HepG2 (cell line): Measurements from ENCODE around the gene PCYOX1L. TPM values are rescaled to one million over a fixed set of nuclear protein-coding genes. Genes with fewer than 3 reads are reported as not detected.

ENCODE experiments used
- CEBPG ChIP-seq: IDR thresholded peaks from 2 replicates; pipeline ENCODE4 v1.6.1; 2016
- EZH2 ChIP-seq: conservative IDR thresholded peaks from 2 replicates; pipeline ENCODE4 v1.6.1; 2012; ENCODE audit warnings: mild to moderate bottlenecking, low read depth, low read length, moderate library complexity
- FOXC1 ChIP-seq: sonication (generic); formaldehyde crosslinking; IDR thresholded peaks from 2 replicates; pipeline ENCODE4 v1.8.0; 2022; ENCODE audit warnings: mild to moderate bottlenecking, missing genetic modification reagents, borderline replicate concordance
- HNRNPUL1 ChIP-seq: fragments of 200-400 bp; formaldehyde crosslinking; IDR thresholded peaks from 2 replicates; pipeline ENCODE4 v1.6.1; 2017; ENCODE audit warnings: low read depth, mild to moderate bottlenecking, low read length, moderate library complexity
- IRF2 ChIP-seq: IDR thresholded peaks from 2 replicates; pipeline ENCODE4 v1.6.1; 2018; ENCODE audit warnings: missing genetic modification reagents, missing compliant biosample characterization
- KDM2A ChIP-seq: sonication (generic); formaldehyde crosslinking; IDR thresholded peaks from 2 replicates; pipeline ENCODE4 v1.4.0; 2020; ENCODE audit warnings: low read depth, missing genetic modification reagents, borderline replicate concordance
- KLF16 ChIP-seq, 2 experiments: sonication (generic) in 1 of 2; formaldehyde crosslinking in 1 of 2; IDR thresholded peaks; 2 replicates each; pipeline versions ENCODE4 v1.6.1 to v1.8.0; 2016 to 2023; ENCODE audit warnings: missing genetic modification reagents in 2 of 2, missing compliant biosample characterization in 1 of 2
- MEIS2 ChIP-seq: sonication (generic); formaldehyde crosslinking; IDR thresholded peaks from 2 replicates; pipeline ENCODE4 v1.9.0; 2021; ENCODE audit warnings: mild to moderate bottlenecking, missing genetic modification reagents
- SMC3 ChIP-seq: IDR thresholded peaks from 2 replicates; pipeline ENCODE4 v1.6.1; 2011; ENCODE audit warnings: low read length, improper control_type of control experiment
- SP5 ChIP-seq: IDR thresholded peaks from 2 replicates; pipeline ENCODE4 v1.6.1; 2016; ENCODE audit warnings: low read depth, borderline replicate concordance
- YEATS4 ChIP-seq: sonication (generic); formaldehyde crosslinking; IDR thresholded peaks from 2 replicates; pipeline ENCODE4 v1.4.0; 2020; ENCODE audit warnings: missing genetic modification reagents, borderline replicate concordance
- ZMYM4 ChIP-seq: sonication (generic); formaldehyde crosslinking; IDR thresholded peaks from 2 replicates; pipeline ENCODE4 v1.8.1; 2023; ENCODE audit warnings: mild to moderate bottlenecking, missing genetic modification reagents
- ZNF136 ChIP-seq: sonication (generic); formaldehyde crosslinking; IDR thresholded peaks from 2 replicates; pipeline ENCODE4 v1.8.1; 2022; ENCODE audit warnings: low read depth, mild to moderate bottlenecking, moderate library complexity, missing genetic modification reagents
- ZNF333 ChIP-seq: sonication (generic); formaldehyde crosslinking; IDR thresholded peaks from 2 replicates; pipeline ENCODE4 v1.4.0; 2020; ENCODE audit warnings: mild to moderate bottlenecking, missing genetic modification reagents, borderline replicate concordance
- ZNF546 ChIP-seq: sonication (generic); formaldehyde crosslinking; conservative IDR thresholded peaks from 2 replicates; pipeline ENCODE4 v1.8.1; 2023; ENCODE audit warnings: mild to moderate bottlenecking, missing genetic modification reagents
- ZNF768 ChIP-seq: sonication (generic); formaldehyde crosslinking; IDR thresholded peaks from 2 replicates; pipeline ENCODE4 v1.4.0; 2020; ENCODE audit warnings: missing genetic modification reagents
- polyA plus RNA-seq, 8 experiments: library from polyadenylated mRNA; depleted of rRNA in 3 of 8; stranded (reverse) in 7 of 8; unstranded in 1 of 8; fragments of >200 nt; fragmentation: Illumina TruSeq in 4 of 8; extraction: Trizol in 4 of 8; gene quantifications; 2 replicates each; pipeline versions ENCODE4 v1.2.1 to v1.2.3, GENCODE V29; 2011 to 2016; ENCODE audit warnings: low read depth in 4 of 8, missing spikeins in 1 of 8, mixed read lengths in 1 of 8; ENCODE audit not compliant: insufficient read depth in 1 of 8
- total RNA-seq, 5 experiments: library from RNA; depleted of rRNA; stranded (reverse); fragments of >200 nt; fragmentation: Illumina TruSeq; extraction: Trizol; gene quantifications; 2 replicates each; pipeline ENCODE4 v1.2.3, GENCODE V29; 2016; ENCODE audit warnings: low read depth in 1 of 5
- TF ChIP-seq, protein P1 (sequence below): sonication (generic); formaldehyde crosslinking; IDR thresholded peaks from 2 replicates; pipeline ENCODE4 v1.5.1; 2020; ENCODE audit warnings: mild to moderate bottlenecking, missing genetic modification reagents, moderate library complexity
- TF ChIP-seq, protein P2 (sequence below): sonication (generic); formaldehyde crosslinking; IDR thresholded peaks from 2 replicates; pipeline ENCODE4 v1.5.0; 2020; ENCODE audit warnings: missing genetic modification reagents
- TF ChIP-seq, protein P3 (sequence below): sonication (generic); formaldehyde crosslinking; IDR thresholded peaks from 2 replicates; pipeline ENCODE4 v1.5.0; 2020; ENCODE audit warnings: missing genetic modification reagents, mild to moderate bottlenecking, borderline replicate concordance
- TF ChIP-seq, protein P4 (sequence below): sonication (generic); formaldehyde crosslinking; IDR thresholded peaks from 2 replicates; pipeline ENCODE4 v1.4.0; 2020; ENCODE audit warnings: mild to moderate bottlenecking, missing genetic modification reagents
- TF ChIP-seq, protein P5 (sequence below): sonication (generic); formaldehyde crosslinking; IDR thresholded peaks from 2 replicates; pipeline ENCODE4 v1.4.0; 2020; ENCODE audit warnings: missing genetic modification reagents

PCYOX1L gene
- total and polyA plus RNA-seq, 2 of the 13 experiments (the other 11 are each of a cell fraction or from before 2014, with no cell fraction given), result 1.00 to 3.7 TPM

DNA sequence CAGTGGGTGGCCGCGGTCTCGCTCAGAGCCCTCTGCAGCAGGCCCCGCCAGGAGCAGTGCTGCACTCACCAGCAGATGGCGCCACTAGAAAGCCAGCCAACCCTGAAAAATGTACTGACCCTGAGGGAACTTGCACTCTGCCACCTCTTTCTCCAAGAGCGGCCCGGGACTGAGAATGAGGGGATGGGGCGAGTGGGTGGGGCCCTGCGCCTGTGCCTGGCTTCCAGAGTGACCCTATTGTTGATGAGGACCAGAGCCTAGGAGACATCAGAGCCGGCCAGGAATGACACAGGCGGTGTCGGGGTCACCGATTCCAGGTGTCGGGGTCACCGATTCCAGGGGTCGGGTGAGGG lies 24.1 kb downstream of the PCYOX1L start (continued):
- TF ChIP-seq, protein P1, sequence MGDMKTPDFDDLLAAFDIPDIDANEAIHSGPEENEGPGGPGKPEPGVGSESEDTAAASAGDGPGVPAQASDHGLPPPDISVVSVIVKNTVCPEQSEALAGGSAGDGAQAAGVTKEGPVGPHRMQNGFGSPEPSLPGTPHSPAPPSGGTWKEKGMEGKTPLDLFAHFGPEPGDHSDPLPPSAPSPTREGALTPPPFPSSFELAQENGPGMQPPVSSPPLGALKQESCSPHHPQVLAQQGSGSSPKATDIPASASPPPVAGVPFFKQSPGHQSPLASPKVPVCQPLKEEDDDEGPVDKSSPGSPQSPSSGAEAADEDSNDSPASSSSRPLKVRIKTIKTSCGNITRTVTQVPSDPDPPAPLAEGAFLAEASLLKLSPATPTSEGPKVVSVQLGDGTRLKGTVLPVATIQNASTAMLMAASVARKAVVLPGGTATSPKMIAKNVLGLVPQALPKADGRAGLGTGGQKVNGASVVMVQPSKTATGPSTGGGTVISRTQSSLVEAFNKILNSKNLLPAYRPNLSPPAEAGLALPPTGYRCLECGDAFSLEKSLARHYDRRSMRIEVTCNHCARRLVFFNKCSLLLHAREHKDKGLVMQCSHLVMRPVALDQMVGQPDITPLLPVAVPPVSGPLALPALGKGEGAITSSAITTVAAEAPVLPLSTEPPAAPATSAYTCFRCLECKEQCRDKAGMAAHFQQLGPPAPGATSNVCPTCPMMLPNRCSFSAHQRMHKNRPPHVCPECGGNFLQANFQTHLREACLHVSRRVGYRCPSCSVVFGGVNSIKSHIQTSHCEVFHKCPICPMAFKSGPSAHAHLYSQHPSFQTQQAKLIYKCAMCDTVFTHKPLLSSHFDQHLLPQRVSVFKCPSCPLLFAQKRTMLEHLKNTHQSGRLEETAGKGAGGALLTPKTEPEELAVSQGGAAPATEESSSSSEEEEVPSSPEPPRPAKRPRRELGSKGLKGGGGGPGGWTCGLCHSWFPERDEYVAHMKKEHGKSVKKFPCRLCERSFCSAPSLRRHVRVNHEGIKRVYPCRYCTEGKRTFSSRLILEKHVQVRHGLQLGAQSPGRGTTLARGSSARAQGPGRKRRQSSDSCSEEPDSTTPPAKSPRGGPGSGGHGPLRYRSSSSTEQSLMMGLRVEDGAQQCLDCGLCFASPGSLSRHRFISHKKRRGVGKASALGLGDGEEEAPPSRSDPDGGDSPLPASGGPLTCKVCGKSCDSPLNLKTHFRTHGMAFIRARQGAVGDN (CRISPR knock-in tag), result peak; percentile 71
- TF ChIP-seq, protein P2, sequence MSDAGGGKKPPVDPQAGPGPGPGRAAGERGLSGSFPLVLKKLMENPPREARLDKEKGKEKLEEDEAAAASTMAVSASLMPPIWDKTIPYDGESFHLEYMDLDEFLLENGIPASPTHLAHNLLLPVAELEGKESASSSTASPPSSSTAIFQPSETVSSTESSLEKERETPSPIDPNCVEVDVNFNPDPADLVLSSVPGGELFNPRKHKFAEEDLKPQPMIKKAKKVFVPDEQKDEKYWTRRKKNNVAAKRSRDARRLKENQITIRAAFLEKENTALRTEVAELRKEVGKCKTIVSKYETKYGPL (CRISPR knock-in tag), result no peak
- TF ChIP-seq SP5 (CRISPR knock-in tag), result peak; percentile 28; the same call in 1 of the 2 replicates
- TF ChIP-seq IRF2 (CRISPR knock-in tag), result peak; percentile 23; the same call in 1 of the 2 replicates
- no peak for TF ChIP-seq FOXC1
- peak; percentile 52; the same call in 1 of the 2 replicates for TF ChIP-seq KDM2A (CRISPR knock-in tag)
- no peak for TF ChIP-seq KLF16 (CRISPR knock-in tag; IDR thresholded peaks at IDR 0.05)
- TF ChIP-seq HNRNPUL1, result no peak
- TF ChIP-seq ZNF136 (CRISPR knock-in tag), result 0 out of 2 replicates have a peak, but pooled peaks have one; percentile 48
- no peak for TF ChIP-seq ZNF333 (CRISPR knock-in tag)
- TF ChIP-seq, protein P3, sequence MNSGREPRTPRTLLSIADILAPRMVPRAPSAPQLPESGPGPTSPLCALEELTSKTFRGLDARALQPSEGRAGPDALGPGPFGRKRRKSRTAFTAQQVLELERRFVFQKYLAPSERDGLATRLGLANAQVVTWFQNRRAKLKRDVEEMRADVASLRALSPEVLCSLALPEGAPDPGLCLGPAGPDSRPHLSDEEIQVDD (CRISPR knock-in tag), result no peak
- peak; percentile 45; the same call in 1 of the 2 replicates for TF ChIP-seq ZMYM4
- TF ChIP-seq ZNF768, result peak; percentile 28; the same call in 1 of the 2 replicates
- no peak for TF ChIP-seq ZNF546 (CRISPR knock-in tag)
- TF ChIP-seq MEIS2, result peak; percentile 56; the same call in 1 of the 2 replicates
- peak; percentile 66 for TF ChIP-seq SMC3
- TF ChIP-seq CEBPG (CRISPR knock-in tag), result no peak
- TF ChIP-seq EZH2, result no peak
- TF ChIP-seq YEATS4 (CRISPR knock-in tag), result peak; percentile 24; the same call in 1 of the 2 replicates
- TF ChIP-seq, protein P4, sequence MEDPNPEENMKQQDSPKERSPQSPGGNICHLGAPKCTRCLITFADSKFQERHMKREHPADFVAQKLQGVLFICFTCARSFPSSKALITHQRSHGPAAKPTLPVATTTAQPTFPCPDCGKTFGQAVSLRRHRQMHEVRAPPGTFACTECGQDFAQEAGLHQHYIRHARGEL (CRISPR knock-in tag), result no peak
- TF ChIP-seq, protein P5, sequence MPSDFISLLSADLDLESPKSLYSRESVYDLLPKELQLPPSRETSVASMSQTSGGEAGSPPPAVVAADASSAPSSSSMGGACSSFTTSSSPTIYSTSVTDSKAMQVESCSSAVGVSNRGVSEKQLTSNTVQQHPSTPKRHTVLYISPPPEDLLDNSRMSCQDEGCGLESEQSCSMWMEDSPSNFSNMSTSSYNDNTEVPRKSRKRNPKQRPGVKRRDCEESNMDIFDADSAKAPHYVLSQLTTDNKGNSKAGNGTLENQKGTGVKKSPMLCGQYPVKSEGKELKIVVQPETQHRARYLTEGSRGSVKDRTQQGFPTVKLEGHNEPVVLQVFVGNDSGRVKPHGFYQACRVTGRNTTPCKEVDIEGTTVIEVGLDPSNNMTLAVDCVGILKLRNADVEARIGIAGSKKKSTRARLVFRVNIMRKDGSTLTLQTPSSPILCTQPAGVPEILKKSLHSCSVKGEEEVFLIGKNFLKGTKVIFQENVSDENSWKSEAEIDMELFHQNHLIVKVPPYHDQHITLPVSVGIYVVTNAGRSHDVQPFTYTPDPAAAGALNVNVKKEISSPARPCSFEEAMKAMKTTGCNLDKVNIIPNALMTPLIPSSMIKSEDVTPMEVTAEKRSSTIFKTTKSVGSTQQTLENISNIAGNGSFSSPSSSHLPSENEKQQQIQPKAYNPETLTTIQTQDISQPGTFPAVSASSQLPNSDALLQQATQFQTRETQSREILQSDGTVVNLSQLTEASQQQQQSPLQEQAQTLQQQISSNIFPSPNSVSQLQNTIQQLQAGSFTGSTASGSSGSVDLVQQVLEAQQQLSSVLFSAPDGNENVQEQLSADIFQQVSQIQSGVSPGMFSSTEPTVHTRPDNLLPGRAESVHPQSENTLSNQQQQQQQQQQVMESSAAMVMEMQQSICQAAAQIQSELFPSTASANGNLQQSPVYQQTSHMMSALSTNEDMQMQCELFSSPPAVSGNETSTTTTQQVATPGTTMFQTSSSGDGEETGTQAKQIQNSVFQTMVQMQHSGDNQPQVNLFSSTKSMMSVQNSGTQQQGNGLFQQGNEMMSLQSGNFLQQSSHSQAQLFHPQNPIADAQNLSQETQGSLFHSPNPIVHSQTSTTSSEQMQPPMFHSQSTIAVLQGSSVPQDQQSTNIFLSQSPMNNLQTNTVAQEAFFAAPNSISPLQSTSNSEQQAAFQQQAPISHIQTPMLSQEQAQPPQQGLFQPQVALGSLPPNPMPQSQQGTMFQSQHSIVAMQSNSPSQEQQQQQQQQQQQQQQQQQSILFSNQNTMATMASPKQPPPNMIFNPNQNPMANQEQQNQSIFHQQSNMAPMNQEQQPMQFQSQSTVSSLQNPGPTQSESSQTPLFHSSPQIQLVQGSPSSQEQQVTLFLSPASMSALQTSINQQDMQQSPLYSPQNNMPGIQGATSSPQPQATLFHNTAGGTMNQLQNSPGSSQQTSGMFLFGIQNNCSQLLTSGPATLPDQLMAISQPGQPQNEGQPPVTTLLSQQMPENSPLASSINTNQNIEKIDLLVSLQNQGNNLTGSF (CRISPR knock-in tag), result no peak
